HEK293T (cell line): Measurements from ENCODE around the gene THEMIS2.
"Not testable (repeated sequence)": the region's sequence is repeated elsewhere in the genome, so short reads cannot be mapped to it uniquely, and the experiment has no call there.

Source experiments
- BHLHE40 ChIP-seq: fragments of 450-650 bp; IDR thresholded peaks from 2 replicates; pipeline ENCODE4 v1.6.1; 2016; ENCODE audit warnings: mild to moderate bottlenecking, moderate library complexity, borderline replicate concordance
- FOXK2 ChIP-seq: fragments of 450-650 bp; IDR thresholded peaks from 2 replicates; pipeline ENCODE4 v1.6.1; 2016; ENCODE audit warnings: mild to moderate bottlenecking
- FOXM1 ChIP-seq: fragments of 450-650 bp; IDR thresholded peaks from 2 replicates; pipeline ENCODE4 v1.6.1; 2017; ENCODE audit warnings: mild to moderate bottlenecking, borderline replicate concordance
- HDGF ChIP-seq: fragments of 450-650 bp; IDR thresholded peaks from 2 replicates; pipeline ENCODE4 v1.6.1; 2017; ENCODE audit warnings: antibody characterized with exemption, borderline replicate concordance
- L3MBTL2 ChIP-seq: fragments of 450-650 bp; conservative IDR thresholded peaks from 2 replicates; pipeline ENCODE4 v1.6.1; 2016; ENCODE audit warnings: mild to moderate bottlenecking
- NFRKB ChIP-seq: fragments of 450-650 bp; IDR thresholded peaks from 2 replicates; pipeline ENCODE4 v1.6.1; 2016; ENCODE audit warnings: mild to moderate bottlenecking, moderate library complexity
- SUZ12 ChIP-seq: fragments of 450-650 bp; IDR thresholded peaks from 2 replicates; pipeline ENCODE4 v1.6.1; 2016; ENCODE audit warnings: mild to moderate bottlenecking
- ZNF384 ChIP-seq: fragments of 450-650 bp; IDR thresholded peaks from 2 replicates; pipeline ENCODE4 v1.6.1; 2016

GRCh38 chr1:27871076-27871475 lies 1.3 kb upstream of the THEMIS2 start:
- not testable (repeated sequence) for TF ChIP-seq BHLHE40, ZNF384, SUZ12, FOXM1, L3MBTL2, FOXK2, NFRKB, HDGF
